ENCODE data around the gene ACSM3.
"Not testable (repeated sequence)": the region's sequence is repeated elsewhere in the genome, so short reads cannot be mapped to it uniquely, and the experiment has no call there.

Gene ACSM3

DNA sequence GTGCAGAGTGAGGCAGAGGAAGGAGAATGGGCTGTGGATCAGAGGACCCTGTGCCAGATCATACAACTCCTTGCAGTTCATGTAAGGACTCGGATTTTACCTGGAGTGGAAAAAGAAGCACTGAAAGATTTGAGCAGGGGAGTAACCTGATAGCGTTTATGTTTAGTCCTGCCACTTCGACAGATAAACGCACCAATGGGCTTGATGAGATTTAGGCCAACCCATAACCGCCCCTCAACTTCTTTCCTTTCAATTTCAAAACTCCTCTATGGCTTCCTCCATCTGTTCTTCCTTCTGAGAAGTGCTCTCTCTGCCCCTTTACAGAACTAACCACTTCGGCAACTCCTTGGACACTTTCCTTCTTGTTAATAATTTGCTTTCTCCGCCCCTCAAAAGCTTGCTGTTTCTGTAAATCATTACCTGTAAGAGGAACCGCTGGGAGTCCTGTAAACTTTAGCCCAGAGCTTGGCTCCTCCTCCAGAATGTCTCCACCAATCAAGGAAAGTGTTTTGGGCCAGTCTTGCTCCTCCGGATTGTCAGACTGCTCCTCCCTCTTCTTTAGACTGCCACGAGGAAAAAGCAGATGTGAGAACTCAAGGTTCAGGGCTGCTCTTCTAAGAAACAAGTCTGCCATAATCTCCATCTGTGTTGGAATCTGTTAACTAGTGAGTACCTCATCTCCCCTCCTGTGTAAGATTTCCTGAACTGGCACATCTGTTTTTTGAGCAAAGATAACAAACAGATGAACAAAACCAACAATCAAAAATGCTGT, at the start of gene ACSM3:
Gene ACSM3, plus strand, starts transcription at position 554 of the 772 bp plus-strand sequence. CDS start 6,021 bp downstream, outside the sequence.
- DNase-seq: peak; percentile 36

GRCh38 chr16:20717718-20718117, 46.1 kb upstream of the ACSM3 start:
- not testable (repeated sequence) for DNase-seq

DNA sequence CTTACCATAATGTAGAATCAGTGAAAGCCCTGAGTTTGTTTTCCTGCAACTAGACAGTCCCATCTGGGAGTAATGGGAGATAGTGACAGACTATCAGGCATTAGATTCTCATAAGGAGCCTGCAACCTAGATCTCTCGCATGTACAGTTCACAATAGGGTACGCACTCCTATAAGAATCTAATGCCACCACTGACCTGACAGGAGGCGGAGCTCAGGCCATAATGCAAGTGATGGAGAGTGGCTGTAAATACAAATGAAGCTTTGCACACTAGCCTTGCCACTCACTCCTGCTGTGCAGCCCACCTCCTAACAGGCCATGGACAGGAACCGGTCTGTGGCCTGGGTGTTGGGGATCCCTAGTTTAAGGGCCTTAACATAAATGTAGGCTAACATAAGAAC, 43.6 kb upstream of the ACSM3 start:
- DNase-seq: no peak

DNA sequence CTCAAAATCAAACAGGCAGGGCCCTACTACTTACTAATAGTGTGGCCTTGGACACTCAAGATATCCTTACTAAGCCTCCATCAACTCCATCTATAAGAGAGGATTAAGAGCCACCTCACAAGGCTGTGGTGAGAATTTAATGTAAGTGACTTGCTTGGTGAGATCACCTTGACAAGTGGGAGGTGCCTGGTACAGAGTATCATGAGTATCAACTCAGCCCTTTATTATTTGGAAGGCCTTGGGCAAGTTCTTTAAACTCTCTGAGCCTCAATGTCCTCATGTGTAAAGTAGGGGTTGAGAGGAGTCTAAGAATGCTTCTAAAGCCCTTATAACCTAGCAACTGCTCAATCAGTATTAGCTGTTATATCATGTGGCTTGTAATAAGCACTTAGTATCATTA, 37.2 kb upstream of the ACSM3 start:
- DNase-seq: no peak

DNA sequence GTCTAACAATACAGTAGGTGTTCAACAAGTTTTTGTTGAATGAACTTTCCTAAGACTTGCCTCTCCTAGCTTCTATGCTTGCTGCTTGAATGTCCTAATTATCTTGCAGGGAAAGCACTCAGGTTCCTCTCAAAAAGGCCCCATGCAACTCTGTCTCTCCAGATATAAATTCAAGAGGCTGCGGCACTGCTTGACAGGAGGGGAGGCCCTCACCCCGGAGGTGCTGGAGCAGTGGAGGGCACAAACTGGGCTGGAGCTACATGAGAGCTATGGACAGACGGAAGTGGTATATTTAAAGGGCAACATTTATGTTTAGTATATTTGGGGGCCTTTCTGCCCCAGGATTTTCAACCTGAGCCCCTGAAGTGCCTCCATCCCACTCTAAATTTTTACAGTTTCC, 36.6 kb upstream of the ACSM3 start:
- DNase-seq: no peak

DNA sequence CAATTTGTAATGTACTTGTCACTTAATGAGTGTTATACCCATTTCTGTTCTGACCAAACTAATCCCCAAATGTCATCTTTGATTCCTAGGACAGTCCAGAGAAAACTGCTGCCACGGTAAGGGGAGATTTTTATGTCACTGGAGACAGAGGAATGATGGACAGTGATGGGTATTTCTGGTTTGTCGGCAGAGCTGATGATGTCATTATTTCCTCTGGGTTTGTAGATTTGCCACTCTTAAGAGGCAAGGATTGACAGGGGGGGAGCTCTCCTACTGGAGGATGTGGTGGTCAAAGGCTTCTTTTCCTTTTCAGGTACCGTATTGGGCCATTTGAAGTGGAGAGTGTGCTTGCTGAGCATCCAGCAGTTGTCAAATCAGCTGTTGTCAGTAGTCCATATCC, 34.7 kb upstream of the ACSM3 start:
- no peak for DNase-seq

GRCh38 chr16:20734056-20734455, 29.8 kb upstream of the ACSM3 start:
- no peak for DNase-seq

- no peak for DNase-seq
These were observed 29.0 kb upstream of the ACSM3 start for GRCh38 chr16:20734782-20735181.

DNA sequence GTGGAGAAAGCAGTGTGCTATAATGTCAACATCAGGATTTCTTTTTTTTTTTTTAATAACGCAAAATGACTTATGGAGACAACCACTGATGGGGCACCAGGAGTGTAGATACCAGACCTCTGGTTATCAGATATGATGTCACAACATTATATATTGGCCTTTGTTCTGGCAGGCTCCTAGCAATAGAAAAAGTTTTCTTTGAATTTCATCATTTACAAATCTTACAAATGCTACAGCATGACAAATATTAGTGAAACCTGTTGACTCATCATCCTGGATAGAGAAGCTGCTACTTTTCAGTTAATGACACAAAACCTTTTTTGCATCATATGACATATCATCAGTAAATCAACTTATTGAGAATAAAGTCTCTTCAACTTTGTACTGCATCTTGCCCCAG, 28.3 kb upstream of the ACSM3 start:
- DNase-seq: no peak

DNA sequence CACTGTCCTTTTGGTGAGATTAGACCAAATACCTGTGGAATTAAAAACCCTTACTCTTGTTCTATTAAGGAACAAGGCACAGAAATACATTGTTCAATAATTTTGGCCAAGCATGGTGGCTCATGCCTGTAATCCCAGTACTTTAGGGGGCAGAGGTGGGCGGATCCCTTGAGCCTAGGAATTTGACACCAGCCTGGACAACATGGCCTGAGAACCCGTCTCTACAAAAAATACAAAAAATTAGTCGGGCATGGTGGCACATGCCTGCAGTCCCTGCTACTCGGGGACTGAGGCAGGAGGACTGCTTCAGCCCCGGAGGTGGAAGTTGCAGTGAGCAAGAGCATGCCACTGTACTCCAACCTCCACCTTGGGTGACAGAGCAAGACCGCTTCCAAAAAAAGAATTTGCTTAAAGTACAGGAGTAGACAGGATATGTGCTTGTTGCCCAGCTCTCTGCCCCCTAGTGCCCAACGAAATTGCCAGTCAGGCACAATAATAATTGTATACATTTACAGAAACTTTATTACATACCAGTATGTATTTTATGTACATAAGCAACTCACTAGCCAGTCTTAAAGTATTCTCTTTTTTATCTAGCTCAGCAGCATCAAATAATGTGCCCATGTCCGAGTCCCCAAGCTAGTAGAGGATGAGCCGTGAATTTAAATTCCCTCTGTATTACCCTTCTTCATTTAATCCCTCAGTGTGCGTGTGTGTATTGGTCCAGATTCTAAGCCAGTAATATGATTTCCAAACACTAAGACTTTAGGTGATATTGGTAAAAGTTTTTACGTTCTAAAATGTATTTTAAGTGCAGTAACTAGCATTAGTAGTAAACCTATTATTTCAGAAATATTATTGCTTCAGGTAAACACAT, 23.6 kb upstream of the ACSM3 start:
- peak; percentile 3 for DNase-seq

- DNase-seq: peak; percentile 92
These were observed 22.8 kb upstream of the ACSM3 start for GRCh38 chr16:20740901-20741521.

DNA sequence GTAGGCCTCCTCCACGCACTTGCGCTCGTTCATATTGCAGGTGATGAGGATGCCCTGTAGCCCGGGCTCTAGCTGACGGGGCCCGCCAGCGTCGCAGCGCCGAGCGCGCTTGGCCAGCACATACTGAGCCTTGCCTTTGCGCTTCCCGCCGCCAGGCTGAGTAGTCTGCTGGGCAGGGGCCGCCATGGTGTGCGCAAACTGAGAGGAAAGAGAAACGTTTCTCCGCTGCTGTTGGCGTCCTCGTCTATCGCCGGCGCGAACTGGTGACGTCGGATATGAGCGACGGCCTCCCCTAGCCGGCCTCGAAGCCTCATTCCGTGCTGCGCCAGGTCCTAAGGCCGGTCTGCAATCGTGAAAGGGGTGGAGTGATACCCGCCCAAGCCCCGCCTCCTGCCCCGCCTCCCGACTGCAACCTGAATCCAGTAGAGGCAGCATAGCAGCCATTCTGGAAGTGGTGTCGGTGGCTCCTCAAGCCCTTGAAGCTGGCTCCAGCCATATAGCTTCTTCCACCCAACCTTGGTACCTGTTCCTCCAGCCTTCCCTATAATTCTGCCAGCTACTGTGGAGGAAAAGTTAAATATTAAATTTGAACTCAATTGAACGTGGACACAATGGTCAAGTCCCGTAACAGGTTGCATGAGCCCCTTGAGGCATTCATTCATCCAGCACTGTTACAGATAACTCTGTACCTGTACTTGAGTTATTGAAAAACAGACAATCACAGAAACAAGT, 22.1 kb upstream of the ACSM3 start, which contains the start of gene THUMPD1:
Gene THUMPD1, minus strand, starts transcription at position 265 of the 732 bp plus-strand sequence. Its CDS starts 79 bp downstream, at position 186.
- peak; percentile 99 for DNase-seq

DNA sequence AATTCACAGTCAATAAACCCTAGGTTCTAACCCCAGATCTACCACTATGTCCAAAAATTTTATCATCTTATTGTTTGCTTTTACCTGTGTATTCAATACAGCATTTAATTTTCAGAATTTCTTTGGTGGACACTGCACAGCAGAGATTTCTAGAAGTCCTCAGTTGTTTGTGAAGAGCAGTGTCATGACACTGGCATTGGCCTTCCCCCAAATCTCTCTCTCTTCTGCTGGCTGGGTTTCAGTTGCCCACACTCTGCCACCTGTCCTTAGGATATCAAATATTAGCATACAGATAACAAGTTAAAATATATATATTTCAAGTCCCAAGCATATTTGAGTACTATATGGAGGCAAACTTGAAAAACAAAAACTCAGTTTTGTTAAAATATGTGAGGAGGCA, 20.2 kb upstream of the ACSM3 start:
- no peak for DNase-seq

GRCh38 chr16:20744922-20745440, 18.8 kb upstream of the ACSM3 start:
- no peak for DNase-seq

DNA sequence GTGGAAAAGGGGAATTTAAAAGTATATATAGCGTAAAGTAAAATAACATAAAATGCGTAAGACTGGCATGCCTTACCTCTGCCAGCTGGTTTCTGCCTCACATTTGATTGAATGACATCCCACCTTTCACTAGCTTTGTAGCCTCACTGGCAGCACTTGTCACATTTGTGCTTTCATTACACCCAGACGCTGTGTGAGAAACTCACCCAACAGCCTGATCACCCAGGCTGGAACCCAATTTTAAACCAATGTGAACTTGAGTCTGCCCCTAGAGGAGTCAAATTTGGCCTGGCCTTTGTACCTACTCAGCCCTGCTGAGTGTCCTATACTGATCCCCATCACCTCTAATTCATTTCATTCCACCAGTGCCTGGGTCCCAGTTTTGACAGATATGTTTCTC, 17.4 kb upstream of the ACSM3 start:
- no peak for DNase-seq

- DNase-seq: no peak
These were observed 16.6 kb upstream of the ACSM3 start for GRCh38 chr16:20747030-20747816.

- no peak for DNase-seq
These were observed 14.3 kb upstream of the ACSM3 start for GRCh38 chr16:20749474-20749873.

GRCh38 chr16:20750558-20750957, 13.3 kb upstream of the ACSM3 start:
- DNase-seq: no peak

- DNase-seq: no peak
These were observed 10.1 kb upstream of the ACSM3 start for GRCh38 chr16:20753727-20754126.

DNA sequence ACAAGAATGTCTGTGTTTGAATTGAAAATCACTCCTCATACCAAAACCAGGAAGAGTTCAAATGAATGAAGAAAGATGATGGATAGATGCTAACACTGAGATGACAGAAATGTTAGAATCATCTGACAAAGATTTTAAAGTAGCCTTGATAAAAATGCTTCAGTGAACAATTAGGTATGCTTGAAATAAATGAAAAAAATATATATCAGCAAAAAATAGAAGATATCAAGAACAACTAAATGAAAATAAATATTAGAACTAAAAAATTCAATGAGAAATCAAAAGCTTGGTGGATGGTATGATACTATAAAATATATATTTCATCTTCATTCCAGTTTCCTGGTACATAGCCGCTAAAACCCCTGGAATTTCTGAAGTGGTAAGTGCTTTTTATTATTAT, 8.6 kb upstream of the ACSM3 start:
- no peak for DNase-seq

DNA sequence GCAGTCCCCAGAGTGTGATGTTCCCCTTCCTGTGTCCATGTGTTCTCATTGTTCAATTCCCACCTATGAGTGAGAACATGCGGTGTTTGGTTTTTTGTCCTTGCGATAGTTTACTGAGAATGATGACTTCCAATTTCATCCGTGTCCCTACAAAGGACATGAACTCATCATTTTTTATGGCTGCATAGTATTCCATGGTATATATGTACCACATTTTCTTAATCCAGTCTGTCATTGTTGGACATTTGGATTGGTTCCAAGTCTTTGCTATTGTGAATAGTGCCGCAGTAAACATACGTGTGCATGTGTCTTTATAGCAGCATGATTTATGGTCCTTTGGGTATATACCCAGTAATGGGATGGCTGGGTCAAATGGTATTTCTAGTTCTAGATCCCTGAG, 8.0 kb upstream of the ACSM3 start:
- DNase-seq: not testable (repeated sequence)

DNA sequence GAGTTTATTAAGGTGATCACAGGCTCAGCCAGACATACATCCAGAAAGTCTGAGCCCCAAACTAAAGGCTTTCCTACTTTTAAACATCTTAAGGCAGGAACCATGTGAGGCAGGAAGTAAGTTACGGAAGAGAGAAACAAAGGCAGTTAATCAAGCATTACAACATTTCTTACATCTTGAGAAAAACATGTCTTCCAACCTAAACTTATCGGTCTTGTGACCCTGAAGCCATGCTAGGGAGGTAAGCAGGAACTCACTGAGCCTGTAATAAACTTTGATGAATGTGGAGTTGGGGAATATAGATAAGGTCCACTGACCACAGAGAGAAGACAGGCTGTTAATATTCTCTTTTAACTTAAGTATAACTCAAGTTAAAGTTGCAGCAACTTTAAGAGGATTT, 3.5 kb upstream of the ACSM3 start:
- no peak for DNase-seq

Data from stimulated activated CD4-positive, alpha-beta T cell treated with anti-CD3 and anti-CD28 coated beads, Interleukin-4, amount 100 ng/mL, for 1 hour (primary cell).